ENCODE data around the gene ACADSB.

Gene ACADSB

GRCh38 chr10:123008355-123009104 lies at the start of gene ACADSB, which contains the start of gene IKZF5:
Gene ACADSB, plus strand, starts transcription at chr10:123009006. Its CDS starts 24 bp downstream, at chr10:123009030.
Gene IKZF5, minus strand, starts transcription at chr10:123008795. Its CDS starts 10,170 bp downstream, at chr10:122998625.
- peak; percentile 88 to 91 for DNase-seq (ENCODE audit: low read depth in 2 of 2)

GRCh38 chr10:122962405-122962804 lies 46.4 kb upstream of the ACADSB start:
- DNase-seq (ENCODE audit: low read depth in 2 of 2), result no peak

- no peak for DNase-seq (ENCODE audit: low read depth in 2 of 2)
These were observed 41.9 kb upstream of the ACADSB start for GRCh38 chr10:122966879-122967278.

DNA sequence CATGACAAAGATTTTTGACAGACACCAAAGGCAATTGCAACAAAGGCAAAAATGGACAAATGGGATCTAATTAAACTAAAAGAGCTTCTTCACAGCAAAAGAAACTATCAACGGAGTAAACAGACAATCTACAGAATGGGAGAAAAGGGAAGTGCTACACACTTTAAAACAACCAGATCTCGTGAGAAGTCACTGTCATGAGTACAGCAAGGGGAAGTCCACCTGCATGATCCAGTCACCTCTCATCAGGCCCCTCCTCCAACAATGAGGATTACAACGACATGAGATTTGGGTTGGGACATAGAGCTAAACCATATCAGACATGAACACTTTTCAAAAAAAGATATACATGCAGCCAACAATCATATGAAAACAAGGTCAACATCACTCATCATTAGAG lies 40.1 kb upstream of the ACADSB start:
- DNase-seq (ENCODE audit: low read depth in 2 of 2), result no peak

DNA sequence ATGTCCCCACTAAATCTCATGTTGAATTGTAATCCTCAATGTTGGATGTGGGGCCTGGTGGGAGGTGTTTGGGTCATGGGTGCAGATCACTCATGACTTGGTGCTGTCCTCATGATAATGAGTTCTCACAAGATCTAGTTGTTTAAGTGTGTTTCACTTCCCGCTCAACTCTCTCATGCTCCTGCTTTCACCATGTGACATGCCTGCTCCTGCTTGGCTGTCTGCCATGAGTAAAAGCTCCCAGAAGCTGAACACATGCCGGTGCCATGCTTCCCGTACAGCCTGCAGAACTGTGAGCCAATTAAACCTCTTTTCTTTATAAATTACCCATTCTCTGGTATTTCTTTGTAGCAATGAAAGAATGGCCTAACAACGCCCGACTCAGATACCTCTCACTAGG lies 34.8 kb upstream of the ACADSB start:
- DNase-seq (ENCODE audit: low read depth in 2 of 2), result no peak

- DNase-seq (ENCODE audit: low read depth in 2 of 2), result no peak
These were observed 34.2 kb upstream of the ACADSB start for GRCh38 chr10:122974543-122975064.

- peak; percentile 78 to 83 for DNase-seq (ENCODE audit: low read depth in 2 of 2)
These were observed 28.4 kb upstream of the ACADSB start, which contains the start of gene PSTK for GRCh38 chr10:122980209-122981065. Gene PSTK, plus strand, starts transcription at chr10:122980401. Its CDS starts 79 bp downstream, at chr10:122980480.

GRCh38 chr10:122981066-122981464 lies 27.7 kb upstream of the ACADSB start:
- no peak for DNase-seq (ENCODE audit: low read depth in 2 of 2)

DNA sequence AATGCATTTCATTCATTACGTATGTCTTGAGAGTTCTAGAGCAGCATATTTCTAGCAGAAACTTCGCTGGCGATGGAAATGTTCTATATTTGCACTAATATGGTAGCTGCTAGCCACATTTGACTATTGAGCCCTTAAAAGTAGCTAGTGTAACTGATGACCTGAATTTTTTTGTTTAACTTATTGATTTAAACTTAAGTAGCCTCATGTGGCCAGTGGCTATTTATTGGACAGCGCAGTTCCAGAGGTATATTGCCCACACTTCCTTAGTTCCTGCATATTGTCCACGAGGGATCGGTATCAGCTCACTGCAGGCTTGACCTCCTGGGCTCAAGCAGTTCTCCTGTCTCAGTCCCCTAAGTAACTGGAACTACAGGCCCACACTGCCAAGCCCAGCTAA lies 24.9 kb upstream of the ACADSB start:
- DNase-seq (ENCODE audit: low read depth in 2 of 2), result no peak

- DNase-seq (ENCODE audit: low read depth in 2 of 2), result no peak
These were observed 24.1 kb upstream of the ACADSB start for GRCh38 chr10:122984708-122985107.

DNA sequence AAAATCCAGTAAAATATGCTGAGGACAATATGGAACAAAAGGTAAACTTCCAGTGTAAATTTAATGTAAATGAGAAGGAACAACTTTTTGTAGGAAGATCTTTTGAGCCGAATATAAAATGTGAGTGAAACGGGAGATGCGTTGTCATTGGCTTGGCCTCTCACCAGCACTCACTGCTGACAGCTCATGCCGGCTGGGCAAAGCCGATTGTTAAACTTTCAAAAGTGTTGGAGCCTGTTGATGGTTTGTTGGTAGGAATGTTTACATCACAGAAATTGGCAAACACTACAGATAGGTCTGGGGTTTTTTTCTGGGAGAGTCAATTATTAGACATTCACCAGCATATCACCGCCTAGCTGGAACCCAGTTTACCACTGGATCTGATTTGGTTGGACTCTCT lies 22.5 kb upstream of the ACADSB start:
- no peak for DNase-seq (ENCODE audit: low read depth in 2 of 2)

GRCh38 chr10:122988501-122988900 lies 20.3 kb upstream of the ACADSB start:
- no peak for DNase-seq (ENCODE audit: low read depth in 2 of 2)

- no peak for DNase-seq (ENCODE audit: low read depth in 2 of 2)
These were observed 18.5 kb upstream of the ACADSB start for GRCh38 chr10:122990278-122990677.

GRCh38 chr10:122992031-122992585 lies 16.7 kb upstream of the ACADSB start:
- DNase-seq (ENCODE audit: low read depth in 2 of 2), result no peak

DNA sequence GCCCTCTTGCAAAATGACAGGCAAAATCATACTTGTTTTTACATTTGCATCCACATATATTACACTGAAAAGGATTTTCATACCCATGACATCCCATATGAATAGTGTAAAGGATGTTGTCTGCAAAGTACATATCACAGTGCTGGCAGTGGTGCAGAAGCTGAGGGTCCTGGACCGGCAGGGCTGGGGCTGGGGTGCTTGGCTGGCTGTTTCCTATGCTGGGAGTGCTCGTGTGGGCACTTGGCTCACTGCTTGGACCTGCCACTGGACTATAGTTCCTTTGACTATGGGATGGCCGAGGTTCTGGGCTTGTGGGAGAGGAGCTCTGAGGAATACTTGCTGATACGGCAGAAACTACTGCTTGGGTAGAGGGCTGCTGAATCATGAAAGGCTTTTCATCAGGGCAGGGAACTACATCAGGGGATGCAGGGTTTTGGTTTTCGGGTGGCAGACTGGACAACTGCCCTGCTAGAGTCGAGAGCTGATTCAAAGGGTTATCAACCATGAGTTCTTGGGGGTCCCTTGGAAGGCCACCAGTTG lies 14.9 kb upstream of the ACADSB start:
- no peak for DNase-seq (ENCODE audit: low read depth in 2 of 2)

DNA sequence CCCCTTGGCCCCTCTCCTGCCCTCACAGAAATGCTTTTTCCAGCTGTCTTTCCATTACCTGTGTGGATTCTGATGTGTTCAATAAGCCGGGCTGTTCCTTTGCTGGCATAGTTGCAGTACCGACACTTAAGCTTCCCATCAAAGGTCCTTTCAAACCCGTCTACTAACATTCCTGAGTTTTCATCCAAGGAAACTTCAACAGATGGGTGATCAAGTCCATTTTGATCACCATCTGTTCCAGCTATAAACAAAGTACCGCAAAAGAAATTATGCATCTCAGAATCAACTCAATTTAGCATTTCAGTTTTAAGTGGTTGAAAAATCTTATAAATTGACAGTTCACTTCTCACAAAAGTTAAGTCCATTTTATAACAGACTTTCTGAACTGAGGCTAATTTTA lies 12.9 kb upstream of the ACADSB start:
- DNase-seq (ENCODE audit: low read depth in 2 of 2), result no peak

GRCh38 chr10:122997864-122998263 lies 10.9 kb upstream of the ACADSB start:
- no peak for DNase-seq (ENCODE audit: low read depth in 2 of 2)

DNA sequence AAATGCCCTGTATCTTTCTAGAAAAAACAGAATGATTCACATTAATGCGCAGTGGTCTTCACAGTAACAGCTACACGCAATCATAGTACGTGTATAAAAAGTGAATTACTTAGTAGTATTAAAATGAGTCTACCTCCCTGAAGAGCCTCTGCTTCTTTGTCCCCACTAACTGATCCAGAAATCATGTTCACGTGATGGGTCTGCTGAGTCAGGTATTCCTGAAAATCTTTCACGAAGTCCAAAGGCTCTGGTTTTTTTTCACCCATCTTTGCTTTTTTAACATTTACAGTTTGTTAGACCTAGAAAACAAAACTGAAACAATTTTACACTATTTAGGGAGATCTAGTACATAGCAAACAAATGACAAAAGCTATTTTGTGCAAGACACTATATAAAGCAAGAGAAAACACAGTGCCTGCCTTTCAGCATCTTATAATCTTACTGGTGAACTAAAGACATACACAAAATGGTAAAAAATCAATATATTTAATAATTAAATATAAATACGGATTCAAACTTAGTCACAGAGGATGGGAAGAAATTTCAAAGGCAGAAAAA lies 10.4 kb upstream of the ACADSB start:
- no peak for DNase-seq (ENCODE audit: low read depth in 2 of 2)

DNA sequence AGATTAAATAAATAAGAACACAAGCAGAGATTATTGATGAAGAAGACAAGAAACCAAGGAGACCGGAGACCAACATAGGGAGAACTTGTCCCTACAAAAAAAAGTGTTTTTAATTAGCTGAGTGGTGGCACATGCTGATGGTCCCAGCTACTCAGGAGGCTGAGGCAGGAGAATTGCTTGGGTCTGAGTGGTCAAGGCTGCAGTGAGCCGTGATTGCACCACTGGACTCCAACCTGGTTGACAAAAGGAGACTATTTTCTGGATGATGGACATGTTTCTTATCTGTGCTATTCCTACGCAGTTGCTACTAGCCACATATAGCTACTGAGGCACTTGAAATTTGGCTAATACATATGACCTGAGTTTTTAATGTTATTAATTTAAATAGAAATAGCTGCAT lies 9.9 kb upstream of the ACADSB start:
- DNase-seq (ENCODE audit: low read depth in 2 of 2), result no peak

DNA sequence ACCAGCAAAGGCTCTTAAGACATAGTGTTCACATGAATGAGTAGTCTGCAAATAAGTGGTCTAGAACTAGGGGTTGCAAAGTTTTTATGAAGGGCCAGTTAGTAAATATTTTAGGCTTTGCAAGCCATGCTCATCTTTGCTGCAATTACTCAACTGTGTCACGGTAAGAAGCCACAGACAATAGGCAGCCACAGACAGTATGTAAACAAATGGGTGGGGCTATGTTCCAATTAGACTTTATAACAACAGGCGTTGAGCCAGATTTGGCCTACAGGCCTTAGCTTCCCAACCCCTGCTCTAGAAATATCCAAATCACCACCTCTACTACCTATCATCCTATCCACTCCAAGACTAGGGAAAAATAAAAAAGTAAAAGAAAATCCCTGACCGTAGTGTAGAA lies 9.5 kb upstream of the ACADSB start:
- no peak for DNase-seq (ENCODE audit: low read depth in 2 of 2)

DNA sequence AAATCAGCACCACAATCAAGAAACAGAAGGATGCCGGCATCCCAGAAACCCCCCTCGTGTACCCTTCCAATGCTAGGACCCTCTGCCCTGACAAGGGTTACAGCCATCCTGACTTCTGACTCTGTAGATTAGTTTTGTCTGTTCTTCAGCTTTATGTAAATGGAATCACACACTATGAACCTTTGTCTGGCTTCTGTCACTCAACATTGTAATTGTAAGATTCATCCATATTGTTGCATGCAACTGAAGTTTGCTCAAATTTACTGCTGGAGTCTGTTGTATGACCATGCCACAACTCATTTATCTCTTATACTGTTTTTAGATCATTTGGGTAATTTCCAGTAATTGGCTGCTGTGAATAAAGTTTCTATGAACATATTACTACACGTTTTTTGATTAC lies 8.7 kb upstream of the ACADSB start:
- no peak for DNase-seq (ENCODE audit: low read depth in 2 of 2)

DNA sequence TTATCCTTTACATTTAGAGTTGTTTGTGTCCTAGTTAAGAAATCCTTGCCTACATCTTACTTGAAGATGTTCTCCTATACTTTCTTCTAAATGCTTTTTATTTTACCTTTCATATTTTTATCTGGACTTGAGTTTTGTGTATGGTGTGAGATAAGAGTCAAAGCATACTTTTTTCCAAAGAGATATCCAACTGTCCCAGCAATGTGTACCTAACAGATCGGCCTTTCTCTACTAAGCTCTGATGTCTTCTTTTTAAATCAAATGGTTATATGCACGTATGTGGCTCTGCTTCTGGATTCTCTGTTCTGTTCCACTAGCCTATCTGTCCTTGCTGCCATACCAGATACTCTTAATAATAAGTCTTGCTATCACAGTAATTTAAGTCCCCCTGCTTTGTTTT lies 7.4 kb upstream of the ACADSB start:
- no peak for DNase-seq (ENCODE audit: low read depth in 2 of 2)

All from stimulated activated CD8-positive, alpha-beta memory T cell treated with anti-CD3 and anti-CD28 coated beads, Interleukin-15, amount 100 ng/mL, for 48 hours (primary cell).